HepG2 (cell line): Measurements from ENCODE around the gene COG1. TPM values are rescaled to one million over a fixed set of nuclear protein-coding genes. Genes with fewer than 3 reads are reported as not detected.

Experiments
- ATM ChIP-seq: fragments of 450-650 bp; IDR thresholded peaks from 2 replicates; pipeline ENCODE4 v1.7.1; 2017; ENCODE audit warnings: mild to moderate bottlenecking, borderline replicate concordance
- FOSL1 ChIP-seq: sonication (generic); formaldehyde crosslinking; IDR thresholded peaks from 2 replicates; pipeline ENCODE4 v1.9.0; 2021; ENCODE audit warnings: missing genetic modification reagents, borderline replicate concordance
- HNF1B ChIP-seq: sonication (generic); formaldehyde crosslinking; IDR thresholded peaks from 2 replicates; pipeline ENCODE4 v1.5.1; 2020; ENCODE audit warnings: mild to moderate bottlenecking, moderate library complexity, missing genetic modification reagents
- HOMEZ ChIP-seq: IDR thresholded peaks from 2 replicates; pipeline ENCODE4 v1.6.1; 2016; ENCODE audit warnings: low read depth
- MTF2 ChIP-seq: sonication (generic); formaldehyde crosslinking; IDR thresholded peaks from 2 replicates; pipeline ENCODE4 v1.5.0; 2020; ENCODE audit warnings: missing genetic modification reagents, borderline replicate concordance
- NR0B2 ChIP-seq: sonication (generic); formaldehyde crosslinking; IDR thresholded peaks from 2 replicates; pipeline ENCODE4 v1.4.0; 2020; ENCODE audit warnings: mild to moderate bottlenecking, missing genetic modification reagents
- PRDM10 ChIP-seq: sonication (generic); formaldehyde crosslinking; IDR thresholded peaks from 2 replicates; pipeline ENCODE4 v1.4.0; 2020; ENCODE audit warnings: low read depth, missing genetic modification reagents
- TSC22D2 ChIP-seq: sonication (generic); formaldehyde crosslinking; IDR thresholded peaks from 2 replicates; pipeline ENCODE4 v1.5.1; 2020; ENCODE audit warnings: missing genetic modification reagents, mild to moderate bottlenecking, borderline replicate concordance
- ZBTB46 ChIP-seq: sonication (generic); formaldehyde crosslinking; IDR thresholded peaks from 2 replicates; pipeline ENCODE4 v1.4.0; 2020; ENCODE audit warnings: mild to moderate bottlenecking, missing genetic modification reagents, borderline replicate concordance
- ZKSCAN1 ChIP-seq: fragments of 150-350 bp; IDR thresholded peaks from 2 replicates; pipeline ENCODE4 v1.6.1; 2014; ENCODE audit warnings: low read length
- ZNF512 ChIP-seq: sonication (generic); formaldehyde crosslinking; IDR thresholded peaks from 2 replicates; pipeline ENCODE4 v1.4.0; 2020; ENCODE audit warnings: mild to moderate bottlenecking, missing genetic modification reagents
- polyA plus RNA-seq, 8 experiments: library from polyadenylated mRNA; depleted of rRNA in 3 of 8; stranded (reverse) in 7 of 8; unstranded in 1 of 8; fragments of >200 nt; fragmentation: Illumina TruSeq in 4 of 8; extraction: Trizol in 4 of 8; gene quantifications; 2 replicates each; pipeline versions ENCODE4 v1.2.1 to v1.2.3, GENCODE V29; 2011 to 2016; ENCODE audit warnings: low read depth in 4 of 8, missing spikeins in 1 of 8, mixed read lengths in 1 of 8; ENCODE audit not compliant: insufficient read depth in 1 of 8
- total RNA-seq, 5 experiments: library from RNA; depleted of rRNA; stranded (reverse); fragments of >200 nt; fragmentation: Illumina TruSeq; extraction: Trizol; gene quantifications; 2 replicates each; pipeline ENCODE4 v1.2.3, GENCODE V29; 2016; ENCODE audit warnings: low read depth in 1 of 5
- TF ChIP-seq, protein P1 (sequence below): sonication (generic); formaldehyde crosslinking; IDR thresholded peaks from 2 replicates; pipeline ENCODE4 v1.9.0; 2021; ENCODE audit warnings: missing genetic modification reagents, mild to moderate bottlenecking, borderline replicate concordance
- TF ChIP-seq, protein P2 (sequence below): sonication (generic); formaldehyde crosslinking; conservative IDR thresholded peaks from 2 replicates; pipeline ENCODE4 v1.8.0; 2022; ENCODE audit warnings: low read depth, missing genetic modification reagents

COG1 gene
- total and polyA plus RNA-seq, 2 of the 13 experiments (the other 11 are each of a cell fraction or from before 2014, with no cell fraction given), result 36.6 to 39.7 TPM

DNA sequence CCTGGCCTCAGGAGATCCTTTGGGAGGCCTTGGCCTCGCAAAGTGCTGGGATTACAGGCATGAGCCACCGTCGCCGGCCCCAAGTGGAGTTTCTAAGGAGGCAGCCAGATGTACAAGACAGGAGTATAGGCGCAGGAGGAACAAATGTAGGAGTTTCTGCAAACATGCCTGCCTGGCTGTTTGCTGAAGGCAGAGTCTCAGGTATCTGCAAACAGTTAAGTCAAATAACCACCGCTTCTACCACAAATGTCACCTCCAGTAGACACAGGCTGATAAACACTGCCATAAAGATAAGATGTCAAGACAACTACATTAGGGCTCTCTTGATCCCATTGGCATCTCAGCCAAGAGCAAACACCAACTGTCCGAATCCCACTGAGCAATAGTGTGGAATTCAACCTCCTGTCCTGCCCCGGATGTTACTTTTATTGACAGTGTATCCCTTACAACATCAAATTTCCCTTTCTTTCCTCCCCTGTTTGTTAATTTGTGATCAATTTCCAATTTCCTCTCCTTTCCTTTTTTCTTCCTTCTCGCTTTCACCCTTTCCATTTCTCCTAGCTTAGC is 5.6 kb upstream of the COG1 start (continued):
- TF ChIP-seq ZBTB46, result no peak
- no peak for TF ChIP-seq ZKSCAN1
- TF ChIP-seq TSC22D2 (CRISPR knock-in tag), result 0 out of 2 replicates have a peak, but pooled peaks have one; percentile 44
- peak; percentile 66; the same call in 1 of the 2 replicates for TF ChIP-seq FOSL1 (CRISPR knock-in tag)
- TF ChIP-seq MTF2 (CRISPR knock-in tag), result 0 out of 2 replicates have a peak, but pooled peaks have one; percentile 37
- 0 out of 2 replicates have a peak, but pooled peaks have one; percentile 64 for TF ChIP-seq ZNF512 (CRISPR knock-in tag)
- no peak; the same call in 1 of the 2 replicates for TF ChIP-seq HOMEZ (CRISPR knock-in tag)
- peak; percentile 67; the same call in 1 of the 2 replicates for TF ChIP-seq PRDM10
- no peak for TF ChIP-seq NR0B2
- TF ChIP-seq, protein P1, sequence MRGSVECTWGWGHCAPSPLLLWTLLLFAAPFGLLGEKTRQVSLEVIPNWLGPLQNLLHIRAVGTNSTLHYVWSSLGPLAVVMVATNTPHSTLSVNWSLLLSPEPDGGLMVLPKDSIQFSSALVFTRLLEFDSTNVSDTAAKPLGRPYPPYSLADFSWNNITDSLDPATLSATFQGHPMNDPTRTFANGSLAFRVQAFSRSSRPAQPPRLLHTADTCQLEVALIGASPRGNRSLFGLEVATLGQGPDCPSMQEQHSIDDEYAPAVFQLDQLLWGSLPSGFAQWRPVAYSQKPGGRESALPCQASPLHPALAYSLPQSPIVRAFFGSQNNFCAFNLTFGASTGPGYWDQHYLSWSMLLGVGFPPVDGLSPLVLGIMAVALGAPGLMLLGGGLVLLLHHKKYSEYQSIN, result no peak
- TF ChIP-seq HNF1B (CRISPR knock-in tag), result peak; percentile 41
- TF ChIP-seq, protein P2, sequence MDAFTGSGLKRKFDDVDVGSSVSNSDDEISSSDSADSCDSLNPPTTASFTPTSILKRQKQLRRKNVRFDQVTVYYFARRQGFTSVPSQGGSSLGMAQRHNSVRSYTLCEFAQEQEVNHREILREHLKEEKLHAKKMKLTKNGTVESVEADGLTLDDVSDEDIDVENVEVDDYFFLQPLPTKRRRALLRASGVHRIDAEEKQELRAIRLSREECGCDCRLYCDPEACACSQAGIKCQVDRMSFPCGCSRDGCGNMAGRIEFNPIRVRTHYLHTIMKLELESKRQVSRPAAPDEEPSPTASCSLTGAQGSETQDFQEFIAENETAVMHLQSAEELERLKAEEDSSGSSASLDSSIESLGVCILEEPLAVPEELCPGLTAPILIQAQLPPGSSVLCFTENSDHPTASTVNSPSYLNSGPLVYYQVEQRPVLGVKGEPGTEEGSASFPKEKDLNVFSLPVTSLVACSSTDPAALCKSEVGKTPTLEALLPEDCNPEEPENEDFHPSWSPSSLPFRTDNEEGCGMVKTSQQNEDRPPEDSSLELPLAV (CRISPR knock-in tag), result no peak
- no peak for TF ChIP-seq ATM
